HAP-1 (cell line): ENCODE measurements around the gene MAPK10.
"Not testable (repeated sequence)": the region's sequence is repeated elsewhere in the genome, so short reads cannot be mapped to it uniquely, and the experiment has no call there.

Experiments used
- DNase-seq, 2 experiments: peaks; one replicate each; pipeline ENCODE4 v3.0.0-alpha.2; 2016 to 2020; ENCODE audit warnings: low spot score in 2 of 2
- H3K27me3 ChIP-seq: fragments of 250-450 bp; sonication (Bioruptor Pico); 2 replicates; pipeline ENCODE4 v1.5.1; 2020; ENCODE audit warnings: low read depth, mild to moderate bottlenecking, moderate library complexity
- H3K36me3 ChIP-seq: fragments of 250-450 bp; sonication (Bioruptor Pico); replicated peaks from 2 replicates; pipeline ENCODE4 v1.5.1; 2020; ENCODE audit warnings: mild to moderate bottlenecking
- H3K4me1 ChIP-seq: fragments of 250-450 bp; sonication (Bioruptor Pico); 2 replicates; pipeline ENCODE4 v1.5.1; 2020; ENCODE audit warnings: mild to moderate bottlenecking
- H3K4me3 ChIP-seq: fragments of 250-450 bp; sonication (Bioruptor Pico); 2 replicates; pipeline ENCODE4 v1.5.1; 2020; ENCODE audit warnings: mild to moderate bottlenecking, moderate library complexity
- H3K9me3 ChIP-seq: fragments of 250-450 bp; sonication (Bioruptor Pico); 2 replicates; pipeline ENCODE4 v1.5.1; 2020; ENCODE audit warnings: mild to moderate bottlenecking, moderate library complexity
- in situ Hi-C: fragments of 300-500 bp; cut with MboI; formaldehyde crosslinking; loops from 3 replicates; pipeline ENCODE4 v1.14.3; 2020; ENCODE audit warnings: low sequenced_read_pairs, inconsistent platforms, mixed read lengths

MAPK10 gene

DNA sequence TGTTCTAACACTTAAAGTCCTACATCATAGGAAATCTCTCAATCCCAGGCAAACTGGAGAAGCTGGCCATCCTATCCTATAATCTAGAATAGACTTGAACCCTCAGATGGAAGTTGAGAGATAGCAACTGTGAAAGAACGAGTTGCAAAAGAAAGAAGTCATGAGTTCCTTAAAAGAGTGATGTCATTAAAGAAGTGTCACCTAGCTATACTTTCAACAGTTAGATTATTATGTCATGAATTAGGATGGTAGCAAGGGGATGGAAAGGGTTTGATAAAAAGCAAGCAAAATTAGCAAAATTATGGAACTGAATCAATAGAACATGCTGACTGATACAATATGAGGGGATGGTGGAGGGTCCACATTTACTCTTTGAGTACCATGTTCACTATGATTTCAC is 7.1 kb upstream of the MAPK10 start:
- H3K9me3 ChIP-seq, result no peaks in the 10 kb centered on the region
- no peaks in the 10 kb centered on the region for H3K36me3 ChIP-seq
- no peaks in the 10 kb centered on the region for H3K27me3 ChIP-seq
- DNase-seq, result no peak
- in situ Hi-C loops, result no loop called here
- H3K4me3 ChIP-seq, result no peak overlapping the region
- no peaks in the 10 kb centered on the region for H3K4me1 ChIP-seq

DNA sequence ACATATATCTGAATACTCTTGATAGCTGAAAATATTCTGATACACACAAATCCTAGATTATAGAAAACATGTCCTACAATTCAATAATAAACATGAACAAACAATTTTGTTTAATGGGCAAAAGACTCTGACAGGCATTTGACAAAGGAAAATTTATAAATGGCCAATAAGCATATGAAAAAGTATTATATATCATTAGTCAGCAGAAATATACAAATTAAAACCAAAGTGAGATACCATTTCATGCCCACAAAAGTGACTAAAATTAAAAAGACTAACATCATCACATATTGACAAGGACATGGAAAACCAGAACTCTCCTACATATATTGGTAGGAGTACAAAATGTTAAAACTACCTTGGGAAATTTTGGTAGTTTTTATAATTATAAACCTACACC is 2.7 kb upstream of the MAPK10 start:
- Histone ChIP-seq H3K36me3 (no peaks in the 10 kb centered on the region), H3K4me1 (no peaks in the 10 kb centered on the region; the same call in none of the 2 replicates), H3K27me3 (no peaks in the 10 kb centered on the region), H3K4me3 (no peak overlapping the region), H3K9me3 (no peaks in the 10 kb centered on the region)
- no peak for DNase-seq
- in situ Hi-C loops, result no loop called here

GRCh38 chr4:86358257-86358656 is 1.6 kb downstream of the MAPK10 start:
- no peak for DNase-seq
- Histone ChIP-seq H3K36me3 (no peaks in the 10 kb centered on the region), H3K4me3 (no peak overlapping the region), H3K27me3 (no peaks in the 10 kb centered on the region), H3K9me3 (no peaks in the 10 kb centered on the region), H3K4me1 (no peaks in the 10 kb centered on the region; the same call in none of the 2 replicates)
- in situ Hi-C loops, result no loop called here

- no peak overlapping the region for H3K4me3 ChIP-seq
- no peaks in the 10 kb centered on the region for H3K36me3 ChIP-seq
- H3K27me3 ChIP-seq, result no peaks in the 10 kb centered on the region
- no peak for DNase-seq
- H3K9me3 ChIP-seq, result no peaks in the 10 kb centered on the region
- H3K4me1 ChIP-seq, result no peaks in the 10 kb centered on the region; the same call in none of the 2 replicates
- in situ Hi-C loops, result no loop called here
Observed at GRCh38 chr4:86357608-86358007, 2.2 kb downstream of the MAPK10 start.

DNA sequence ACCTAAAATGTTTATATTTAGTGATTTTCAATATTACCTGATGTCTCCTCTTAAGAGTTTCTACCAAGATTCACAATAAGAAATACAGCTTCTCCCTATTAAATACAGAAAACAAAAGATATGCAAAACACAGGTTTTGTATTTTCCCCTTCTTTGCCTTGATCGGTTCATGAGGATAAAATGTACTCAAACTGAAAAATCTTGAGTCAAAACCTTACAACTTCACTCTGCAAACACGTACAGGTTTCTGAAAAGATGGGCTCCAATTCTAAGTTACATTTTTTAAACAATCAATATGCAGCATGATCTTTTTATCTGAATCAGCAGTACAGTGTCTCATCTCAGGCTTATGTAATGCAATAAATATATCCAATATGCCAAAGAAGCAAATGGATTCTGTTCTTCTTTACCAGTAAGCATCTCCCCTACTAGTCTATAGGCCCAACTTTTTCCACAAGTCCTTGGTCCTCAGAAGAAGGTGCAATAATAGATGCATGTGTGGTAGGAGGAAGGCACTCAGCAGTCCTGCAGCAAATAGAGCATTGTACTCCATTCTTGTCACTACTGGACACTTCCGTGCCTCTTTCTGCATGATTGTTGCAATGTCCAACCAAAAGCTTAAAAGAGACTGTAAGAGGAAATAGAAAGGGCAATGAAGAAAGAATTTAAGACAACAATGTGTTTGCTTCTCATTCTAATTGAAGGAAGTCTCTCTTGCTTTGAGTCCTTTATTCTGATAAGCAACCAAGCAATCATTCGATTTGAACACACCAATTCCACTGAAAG is 3.2 kb downstream of the MAPK10 start:
- no peaks in the 10 kb centered on the region; the same call in none of the 2 replicates for H3K4me1 ChIP-seq
- H3K27me3 ChIP-seq, result no peaks in the 10 kb centered on the region
- H3K9me3 ChIP-seq, result no peaks in the 10 kb centered on the region
- in situ Hi-C loops, result no loop called here
- DNase-seq, result no peak
- no peak overlapping the region for H3K4me3 ChIP-seq
- no peaks in the 10 kb centered on the region for H3K36me3 ChIP-seq

DNA sequence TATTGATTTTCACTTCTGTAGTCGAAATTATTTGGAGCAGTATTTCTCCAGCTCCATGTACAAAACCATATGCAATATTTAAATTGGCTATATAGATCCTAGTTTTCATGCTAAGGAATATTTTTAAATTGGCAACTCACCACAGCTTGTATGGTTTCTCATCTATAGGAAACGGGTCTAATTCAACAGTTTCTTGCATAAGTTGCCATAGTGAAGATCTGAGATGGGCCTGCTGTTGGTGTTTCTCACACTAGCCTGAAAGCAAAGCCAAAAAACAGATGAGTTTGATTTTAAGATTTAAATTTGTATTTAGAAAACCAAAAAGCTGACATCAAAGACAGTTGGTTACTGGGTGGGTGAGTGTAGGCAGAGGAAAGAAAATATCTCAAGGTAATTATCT is 5.5 kb downstream of the MAPK10 start:
- Histone ChIP-seq H3K27me3 (no peaks in the 10 kb centered on the region), H3K4me1 (no peaks in the 10 kb centered on the region), H3K36me3 (no peaks in the 10 kb centered on the region), H3K9me3 (no peaks in the 10 kb centered on the region), H3K4me3 (no peak overlapping the region)
- in situ Hi-C loops, result no loop called here
- no peak for DNase-seq

DNA sequence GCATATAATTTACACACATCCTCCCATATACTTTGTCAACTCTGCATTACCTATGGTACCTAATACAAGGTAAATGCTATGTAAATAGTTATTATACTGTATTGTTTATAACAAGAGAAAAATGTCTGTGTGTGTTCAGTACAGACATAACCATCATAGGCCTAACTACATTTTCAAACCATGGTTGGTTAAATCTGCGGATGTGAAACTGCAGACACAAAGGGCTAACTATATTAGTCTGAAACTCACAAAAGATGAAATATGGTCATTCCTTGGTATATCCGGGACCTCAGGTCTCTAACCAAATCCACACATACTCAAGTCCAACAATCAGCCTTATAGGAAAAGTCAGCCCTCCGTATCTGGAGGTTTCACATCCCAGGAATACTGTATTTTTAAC is 13.5 kb downstream of the MAPK10 start:
- no peaks in the 10 kb centered on the region for H3K36me3 ChIP-seq
- DNase-seq, result no peak
- H3K9me3 ChIP-seq, result no peaks in the 10 kb centered on the region
- H3K4me1 ChIP-seq, result no peaks in the 10 kb centered on the region
- in situ Hi-C loops, result no loop called here
- no peaks in the 10 kb centered on the region for H3K27me3 ChIP-seq
- no peak overlapping the region for H3K4me3 ChIP-seq

GRCh38 chr4:86344127-86344526 is 15.7 kb downstream of the MAPK10 start:
- Histone ChIP-seq H3K36me3 (no peaks in the 10 kb centered on the region), H3K4me1 (no peaks in the 10 kb centered on the region), H3K9me3 (no peaks in the 10 kb centered on the region), H3K27me3 (no peaks in the 10 kb centered on the region), H3K4me3 (no peak overlapping the region)
- no peak for DNase-seq
- in situ Hi-C loops, result no loop called here

GRCh38 chr4:86338989-86339388 is 20.9 kb downstream of the MAPK10 start:
- no peaks in the 10 kb centered on the region for H3K9me3 ChIP-seq
- no peak for DNase-seq
- in situ Hi-C loops, result no loop called here
- no peaks in the 10 kb centered on the region for H3K27me3 ChIP-seq
- no peaks in the 10 kb centered on the region for H3K4me1 ChIP-seq
- no peaks in the 10 kb centered on the region for H3K36me3 ChIP-seq
- no peak overlapping the region for H3K4me3 ChIP-seq

DNA sequence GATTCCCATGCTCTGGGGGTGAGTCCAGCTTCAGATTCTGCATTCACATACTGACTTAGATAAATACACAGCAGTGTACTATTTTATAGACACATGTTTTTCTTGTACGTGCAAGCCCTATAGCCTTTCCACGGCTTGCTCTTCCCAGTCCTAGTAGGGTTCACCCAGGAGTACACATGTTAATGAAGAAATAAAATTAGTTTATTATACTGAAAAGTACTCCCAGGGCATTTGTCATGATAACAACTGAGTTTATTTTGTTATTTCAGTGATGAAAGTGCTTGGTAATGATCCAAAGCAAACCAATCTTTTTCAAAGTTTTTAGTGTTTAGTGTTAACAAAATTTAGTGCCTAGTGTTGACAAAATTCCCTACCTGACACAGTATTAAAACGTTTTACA is 21.3 kb downstream of the MAPK10 start:
- no peaks in the 10 kb centered on the region for H3K4me1 ChIP-seq
- H3K27me3 ChIP-seq, result no peaks in the 10 kb centered on the region
- no peak overlapping the region for H3K4me3 ChIP-seq
- H3K36me3 ChIP-seq, result no peaks in the 10 kb centered on the region
- H3K9me3 ChIP-seq, result no peaks in the 10 kb centered on the region
- in situ Hi-C loops, result no loop called here
- no peak for DNase-seq

- no peaks in the 10 kb centered on the region for H3K27me3 ChIP-seq
Observed at GRCh38 chr4:86334020-86334750, 25.7 kb downstream of the MAPK10 start.

DNA sequence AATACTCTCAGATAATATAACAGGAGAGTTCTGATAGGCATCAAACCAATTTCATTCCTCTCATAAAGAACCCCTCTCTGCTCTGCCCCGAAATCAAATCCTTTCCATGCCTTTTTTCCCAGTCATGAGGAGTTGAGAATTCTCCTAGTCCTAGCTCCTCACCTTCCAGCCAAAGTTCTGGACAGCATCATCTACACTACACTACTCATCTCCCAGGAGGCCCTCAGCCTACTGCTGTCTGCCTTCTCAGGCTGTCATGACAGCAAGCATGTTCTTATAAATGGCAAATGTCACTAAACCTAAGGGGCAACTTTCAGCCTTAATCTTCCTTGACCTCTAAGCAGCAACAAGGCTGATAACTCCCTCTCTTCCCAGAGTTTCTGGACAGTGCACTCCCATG is 26.6 kb downstream of the MAPK10 start:
- no peak for DNase-seq
- Histone ChIP-seq H3K9me3 (no peaks in the 10 kb centered on the region), H3K36me3 (no peaks in the 10 kb centered on the region), H3K4me1 (no peaks in the 10 kb centered on the region), H3K4me3 (no peak overlapping the region), H3K27me3 (no peaks in the 10 kb centered on the region)
- in situ Hi-C loops, result no loop called here

More at GRCh38 chr4:86334020-86334750, 25.7 kb downstream of the MAPK10 start:
- Histone ChIP-seq H3K9me3 (no peaks in the 10 kb centered on the region), H3K36me3 (no peaks in the 10 kb centered on the region), H3K4me3 (no peak overlapping the region), H3K4me1 (no peaks in the 10 kb centered on the region)
- in situ Hi-C loops, result no loop called here
- DNase-seq, result no peak

DNA sequence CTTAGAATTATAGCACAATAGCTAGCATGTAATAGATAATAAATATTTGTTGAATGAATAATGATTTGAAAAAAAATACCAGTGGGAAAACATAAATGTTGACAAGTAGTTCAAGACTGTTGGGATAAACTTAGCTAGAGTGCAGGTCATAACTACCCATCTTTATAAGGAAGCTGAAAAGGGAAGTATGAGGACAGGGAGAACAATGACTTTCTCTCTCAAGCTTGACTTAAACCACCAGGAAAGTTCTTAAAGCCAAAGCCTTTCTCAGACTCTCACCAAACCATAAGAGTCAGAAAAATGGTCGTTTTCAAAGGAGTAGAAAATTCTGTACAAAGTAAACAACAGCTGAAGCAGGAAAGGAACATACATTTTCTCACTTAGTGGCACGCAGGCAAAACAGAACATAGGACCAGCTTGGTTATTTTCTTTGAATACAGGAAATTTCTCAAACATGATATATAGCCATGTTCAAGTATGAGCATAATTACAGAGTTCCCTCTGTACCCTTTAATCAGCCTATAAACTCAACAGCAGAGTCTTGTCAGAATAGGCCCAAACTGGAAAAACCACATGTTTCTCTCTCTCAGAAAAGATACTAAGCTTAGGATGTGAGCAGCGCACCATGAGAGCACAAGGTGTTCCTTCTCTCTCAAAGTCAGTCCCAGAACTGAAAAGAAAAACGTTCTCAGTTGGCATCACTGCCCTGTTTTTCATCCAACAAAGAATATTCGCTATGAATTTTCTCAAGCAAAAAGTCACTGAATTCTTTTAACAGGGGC is 28.7 kb downstream of the MAPK10 start:
- Histone ChIP-seq H3K4me3 (no peak overlapping the region), H3K9me3 (no peaks in the 10 kb centered on the region), H3K27me3 (no peaks in the 10 kb centered on the region), H3K4me1 (no peaks in the 10 kb centered on the region), H3K36me3 (no peaks in the 10 kb centered on the region)
- DNase-seq, result no peak
- in situ Hi-C loops, result no loop called here

GRCh38 chr4:86330411-86330810 is 29.4 kb downstream of the MAPK10 start:
- H3K36me3 ChIP-seq, H3K4me3 ChIP-seq, DNase-seq, H3K9me3 ChIP-seq, H3K27me3 ChIP-seq, H3K4me1 ChIP-seq, in situ Hi-C loops: not testable (repeated sequence)
